Uterus (tissue), 4 donors: ENCODE data around the gene PDLIM1. TPM values are rescaled to one million over a fixed set of nuclear protein-coding genes. Genes with fewer than 3 reads are reported as not detected.
"Not testable (repeated sequence)": the region's sequence is repeated elsewhere in the genome, so short reads cannot be mapped to it uniquely, and the experiment has no call there.

Experiments
- DNase-seq, 2 donors: peaks; one replicate each; pipeline ENCODE4 v3.0.0-alpha.2; 2019 to 2020
- H3K27ac ChIP-seq, 2 donors: fragments of 200-600 bp; sonication (generic); 1 replicate in 1 of 2; 2 replicates in 1 of 2; pipeline ENCODE4 v1.5.1; 2016 to 2018
- H3K27me3 ChIP-seq, 2 donors: fragments of 200-600 bp; sonication (generic); one replicate each; pipeline ENCODE4 v1.5.1; 2018 to 2019; ENCODE audit warnings: control low read depth in 1 of 2
- H3K36me3 ChIP-seq, 2 donors: fragments of 200-600 bp; sonication (generic); one replicate each; pipeline ENCODE4 v1.5.1; 2019; ENCODE audit warnings: control low read depth in 1 of 2
- H3K4me1 ChIP-seq, 2 donors: fragments of 200-600 bp; sonication (generic); one replicate each; pipeline ENCODE4 v1.5.1; 2018 to 2019; ENCODE audit warnings: control low read depth in 1 of 2
- H3K4me3 ChIP-seq, 2 donors: fragments of 200-600 bp; sonication (generic); 1 replicate in 1 of 2; 2 replicates in 1 of 2; pipeline ENCODE4 v1.5.1; 2018 to 2019; ENCODE audit warnings: mild to moderate bottlenecking in 1 of 2
- H3K9me3 ChIP-seq, 2 donors: fragments of 200-600 bp; sonication (generic); one replicate each; pipeline ENCODE4 v1.5.1; 2019; ENCODE audit warnings: control low read depth in 1 of 2
- CTCF ChIP-seq, 4 experiments: fragments of 200-600 bp in 2 of 4; fragments of 450-650 bp in 2 of 4; sonication (generic) in 2 of 4; IDR thresholded peaks; one replicate each; pipeline ENCODE4 v1.5.1; 2016 to 2019; ENCODE audit warnings: antibody characterized with exemption in 4 of 4, mild to moderate bottlenecking in 2 of 4, moderate library complexity in 1 of 4
- POLR2A ChIP-seq, 2 donors: fragments of 450-650 bp; IDR thresholded peaks; one replicate each; pipeline ENCODE4 v1.6.1; 2016; ENCODE audit warnings: antibody characterized with exemption in 2 of 2, mild to moderate bottlenecking in 1 of 2, moderate library complexity in 1 of 2
- intact Hi-C: fragments of 100-400 bp; cut with DNase I; formaldehyde crosslinking; loops from one replicate; pipeline ENCODE4 v1.15.1; 2023; ENCODE audit warnings: low total_unique reads
- total RNA-seq, 4 donors: library from RNA; depleted of rRNA in 3 of 4; stranded (reverse); fragments of >200 nt in 3 of 4; gene quantifications; one replicate each; pipeline versions ENCODE4 v1.1.0 to v1.2.4, GENCODE V29; 2014 to 2023
- donor health status: DM: yes; HTN: yes; CAD: no.

PDLIM1 gene
- total RNA-seq, 4 donors from 2014 or later = 14.0 to 192 (median 86.7) TPM

DNA sequence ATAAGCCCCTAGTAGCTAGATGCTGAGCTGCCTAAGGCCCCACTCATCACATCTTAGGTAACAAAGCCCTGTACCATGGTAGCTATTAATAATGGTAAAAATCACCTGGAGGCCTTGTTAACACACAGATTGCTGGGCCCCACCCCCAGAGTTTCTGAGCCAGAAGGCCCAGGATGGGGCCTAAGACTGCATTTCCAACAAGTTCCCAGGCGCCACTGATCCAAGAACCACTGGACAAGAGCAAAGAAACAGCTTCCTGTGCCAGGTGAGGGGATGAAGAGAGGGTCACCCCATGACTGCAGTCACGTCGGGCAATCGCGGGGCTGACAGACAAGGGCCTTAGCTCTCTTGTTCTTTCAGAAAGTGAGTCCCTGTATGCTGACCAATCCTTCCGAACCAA, 50.0 kb downstream of the PDLIM1 start:
- TF ChIP-seq CTCF (IDR thresholded peaks at IDR 0.05) (no peak), POLR2A (IDR thresholded peaks at IDR 0.05) (no peak)
- Histone ChIP-seq H3K27me3 (no peaks in the 10 kb centered on the region), H3K36me3 (no peaks in the 10 kb centered on the region), H3K9me3 (no peaks in the 10 kb centered on the region), H3K4me3 (no peak overlapping the region), H3K4me1 (no peaks in the 10 kb centered on the region), H3K27ac (no peak overlapping the region)
- no peak for DNase-seq
- intact Hi-C loops = no loop called here

- H3K4me1 ChIP-seq, H3K4me3 ChIP-seq, H3K36me3 ChIP-seq, H3K9me3 ChIP-seq, H3K27me3 ChIP-seq, intact Hi-C loops, H3K27ac ChIP-seq, DNase-seq: not testable (repeated sequence)
Observed at GRCh38 chr10:95240096-95240495, 50.7 kb downstream of the PDLIM1 start.

DNA sequence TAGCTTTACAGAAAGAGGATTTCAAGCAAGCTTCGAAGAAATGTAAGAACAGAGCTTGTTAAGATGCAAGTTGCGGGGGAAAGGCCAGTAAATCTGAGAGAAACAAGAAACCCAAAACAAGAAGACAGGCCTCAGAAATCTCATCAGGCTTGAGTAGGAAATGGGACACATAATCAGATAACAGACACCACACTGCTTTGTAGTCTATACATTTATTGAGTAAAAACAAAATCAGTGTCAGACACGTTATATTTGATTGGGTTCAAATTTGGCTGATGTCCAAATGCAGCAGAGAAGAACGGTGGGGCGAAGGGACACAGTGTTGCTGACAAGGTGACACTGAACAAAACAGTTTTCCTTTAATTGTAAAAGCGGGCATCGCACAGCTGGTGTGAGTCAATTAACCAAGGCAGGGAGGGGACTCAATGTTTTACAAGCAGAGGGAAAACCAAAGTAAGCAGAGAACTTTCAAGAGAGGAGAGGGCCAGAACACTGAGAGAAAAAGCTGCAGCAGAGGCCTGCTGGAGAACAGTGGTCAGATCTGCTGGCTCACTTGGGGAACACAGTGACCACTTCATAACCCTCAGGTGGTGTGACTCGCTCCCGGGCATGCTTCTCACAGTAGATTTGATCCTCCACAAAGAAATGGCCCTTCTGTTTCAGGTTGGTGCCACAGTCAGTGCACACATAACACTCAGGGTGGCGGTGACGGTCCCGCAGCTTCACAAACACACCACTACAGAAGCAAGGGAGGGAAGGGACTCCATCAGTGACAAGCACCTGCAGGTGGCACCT, 53.2 kb downstream of the PDLIM1 start:
- H3K36me3 ChIP-seq = no peaks in the 10 kb centered on the region
- H3K4me3 ChIP-seq = no peak overlapping the region
- no peak overlapping the region for H3K27ac ChIP-seq
- intact Hi-C loops = no loop called here
- no peaks in the 10 kb centered on the region for H3K4me1 ChIP-seq
- no peak for TF ChIP-seq POLR2A (IDR thresholded peaks at IDR 0.05)
- TF ChIP-seq CTCF (IDR thresholded peaks at IDR 0.05) = no peak
- no peaks in the 10 kb centered on the region for H3K9me3 ChIP-seq
- H3K27me3 ChIP-seq = no peaks in the 10 kb centered on the region
- no peak for DNase-seq

DNA sequence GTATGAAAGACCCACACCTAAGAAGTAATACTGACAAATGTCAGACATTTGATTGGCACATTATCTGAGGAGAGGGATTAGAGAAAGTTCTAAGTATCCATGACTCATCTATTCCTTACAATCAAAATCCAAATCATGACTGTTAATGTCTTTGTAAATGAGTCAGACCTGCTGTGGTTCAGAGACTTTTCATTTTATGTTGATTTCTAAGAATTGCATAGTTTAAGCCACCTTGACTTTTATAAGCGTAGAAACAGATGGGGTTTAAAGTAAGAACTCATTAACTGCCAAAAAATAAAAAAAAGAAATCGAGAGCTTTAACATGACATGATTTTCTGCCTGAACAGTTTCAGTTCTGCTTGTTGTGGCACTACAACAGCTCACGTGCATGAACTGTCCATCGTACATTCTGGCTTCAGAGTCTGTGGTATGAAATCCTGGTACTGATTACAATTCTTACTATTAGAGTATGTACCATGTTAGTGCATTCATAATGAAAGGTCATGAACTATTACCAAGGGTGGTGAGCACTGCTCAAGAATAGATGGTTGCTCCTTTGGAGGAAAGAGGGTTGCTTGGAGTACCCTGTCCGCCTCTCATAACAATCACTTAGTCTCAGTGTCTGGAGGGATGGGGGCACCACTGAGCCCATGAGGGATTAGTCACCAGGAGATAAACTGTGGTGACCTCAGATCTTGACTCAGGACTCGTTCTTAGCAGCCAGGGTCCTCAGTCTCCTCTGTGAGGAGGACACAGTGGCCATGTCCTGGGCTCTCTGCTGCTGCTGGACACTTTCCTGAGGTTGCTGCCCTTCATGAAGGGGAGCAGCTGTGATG, 54.5 kb downstream of the PDLIM1 start:
- Histone ChIP-seq H3K27ac (no peak overlapping the region), H3K9me3 (no peaks in the 10 kb centered on the region), H3K27me3 (no peaks in the 10 kb centered on the region), H3K36me3 (no peaks in the 10 kb centered on the region), H3K4me3 (no peak overlapping the region), H3K4me1 (no peaks in the 10 kb centered on the region)
- no peak for TF ChIP-seq CTCF (IDR thresholded peaks at IDR 0.05)
- no peak for TF ChIP-seq POLR2A (IDR thresholded peaks at IDR 0.05)
- no peak for DNase-seq
- intact Hi-C loops = no loop called here

GRCh38 chr10:95235676-95236067, 55.1 kb downstream of the PDLIM1 start:
- TF ChIP-seq CTCF (IDR thresholded peaks at IDR 0.05) (no peak), POLR2A (IDR thresholded peaks at IDR 0.05) (no peak)
- no peak overlapping the region for H3K27ac ChIP-seq
- intact Hi-C loops = no loop called here
- no peak for DNase-seq
- no peak overlapping the region for H3K4me3 ChIP-seq
- no peaks in the 10 kb centered on the region for H3K4me1 ChIP-seq
- H3K27me3 ChIP-seq = no peaks in the 10 kb centered on the region
- no peaks in the 10 kb centered on the region for H3K9me3 ChIP-seq
- H3K36me3 ChIP-seq = no peaks in the 10 kb centered on the region
